Prostate gland (tissue), 2 donors: ENCODE data around the gene PLXNB2.

Experiments
- CTCF ChIP-seq, 4 experiments: fragments of 200-600 bp in 2 of 4; fragments of 450-650 bp in 2 of 4; sonication (generic) in 2 of 4; IDR thresholded peaks; 1 replicate in 3 of 4; 2 replicates in 1 of 4; pipeline ENCODE4 v1.5.1; 2016 to 2019; ENCODE audit warnings: antibody characterized with exemption in 4 of 4, mild to moderate bottlenecking in 2 of 4, moderate library complexity in 2 of 4
- POLR2A ChIP-seq: fragments of 450-650 bp; IDR thresholded peaks from one replicate; pipeline ENCODE4 v1.6.1; 2016; ENCODE audit warnings: antibody characterized with exemption, mild to moderate bottlenecking
- POLR2AphosphoS5 ChIP-seq: sonication (generic); formaldehyde crosslinking; IDR thresholded peaks from one replicate; pipeline ENCODE4 v1.6.1; 2017; ENCODE audit warnings: antibody characterized with exemption

GRCh38 chr22:50337262-50338041 lies 30.0 kb upstream of the PLXNB2 start:
- TF ChIP-seq CTCF (IDR thresholded peaks at IDR 0.05) (no peak), POLR2A (no peak), POLR2AphosphoS5 (no peak)
